ENCODE measurements around the gene EIF2S1. TPM values are rescaled to one million over a fixed set of nuclear protein-coding genes. Genes with fewer than 3 reads are reported as not detected.

The EIF2S1 gene
- total and polyA plus RNA-seq, 2 experiments from 2014 or later: 106 to 123 TPM

GRCh38 chr14:67357969-67358354 lies 2.2 kb upstream of the EIF2S1 start:
- DNase-seq (ENCODE audit: low spot score): peak; percentile 13
- H3K36me3 ChIP-seq (replicated peaks; ENCODE audit: insufficient read depth, low read depth): no peaks in the 10 kb centered on the region
- WGBS (ENCODE audit: low lambda C conversion rate, missing lambda C conversion rate): 47% methylated on average over 9 of the region's 9 CpGs
- no peak overlapping the region for H2AFZ ChIP-seq
- H3K27me3 ChIP-seq: no peaks in the 10 kb centered on the region
- TF ChIP-seq CTCF (IDR thresholded peaks at IDR 0.05; ENCODE audit: poor library complexity): no peak
- TF ChIP-seq EZH2 (IDR thresholded peaks at IDR 0.05; ENCODE audit: borderline replicate concordance): no peak
- no peak for TF ChIP-seq EZH2phosphoT487 (IDR thresholded peaks at IDR 0.05; ENCODE audit: low read depth, severe bottlenecking, unreplicated experiment)
- H4K20me1 ChIP-seq (ENCODE audit: insufficient read depth, poor library complexity, severe bottlenecking): peaks cover 12% of the 10 kb centered on the region
- peak overlapping the region; percentile 40 for H3K4me3 ChIP-seq
- no peaks in the 10 kb centered on the region for H3K9me3 ChIP-seq (ENCODE audit: low read depth)
- H3K79me2 ChIP-seq: peaks cover 86% of the 10 kb centered on the region
- H3K27ac ChIP-seq: peak overlapping the region; percentile 90
- H3K4me1 ChIP-seq (ENCODE audit: insufficient read depth): peaks cover 30% of the 10 kb centered on the region
- H3K9me2 ChIP-seq (replicated peaks; ENCODE audit: insufficient read depth): no peaks in the 10 kb centered on the region
- peak overlapping the region; percentile 90 for H3K4me2 ChIP-seq

- Histone ChIP-seq H3K4me3 (peak overlapping the region; percentile 40), H3K27ac (peak overlapping the region; percentile 90), H3K36me3 (replicated peaks; ENCODE audit: insufficient read depth, low read depth) (no peaks in the 10 kb centered on the region), H3K9me2 (replicated peaks; ENCODE audit: insufficient read depth) (no peaks in the 10 kb centered on the region), H3K4me2 (peak overlapping the region; percentile 90), H3K9me3 (ENCODE audit: low read depth) (no peaks in the 10 kb centered on the region), H3K27me3 (no peaks in the 10 kb centered on the region), H3K79me2 (peaks cover 86% of the 10 kb centered on the region), H2AFZ (peak overlapping the region; percentile 43), H3K4me1 (ENCODE audit: insufficient read depth) (peaks cover 30% of the 10 kb centered on the region), H4K20me1 (ENCODE audit: insufficient read depth, poor library complexity, severe bottlenecking) (peaks cover 12% of the 10 kb centered on the region)
- TF ChIP-seq EZH2 (IDR thresholded peaks at IDR 0.05; ENCODE audit: borderline replicate concordance): no peak
- TF ChIP-seq CTCF (IDR thresholded peaks at IDR 0.05; ENCODE audit: poor library complexity): no peak
- TF ChIP-seq EZH2phosphoT487 (IDR thresholded peaks at IDR 0.05; ENCODE audit: low read depth, severe bottlenecking, unreplicated experiment): no peak
- peak; percentile 66 for DNase-seq (ENCODE audit: low spot score)
- 2% methylated on average over 38 of the region's 38 CpGs for WGBS (ENCODE audit: low lambda C conversion rate, missing lambda C conversion rate)
Measured at GRCh38 chr14:67358924-67359774, 979 bp upstream of the EIF2S1 start.

GRCh38 chr14:67360470-67361206 lies 510 bp downstream of the EIF2S1 start:
- Histone ChIP-seq H3K79me2 (peaks cover 87% of the 10 kb centered on the region), H3K27me3 (no peaks in the 10 kb centered on the region), H3K9me3 (ENCODE audit: low read depth) (no peaks in the 10 kb centered on the region), H2AFZ (peak overlapping the region; percentile 38), H3K4me2 (peak overlapping the region; percentile 72), H3K4me1 (ENCODE audit: insufficient read depth) (peaks cover 30% of the 10 kb centered on the region), H4K20me1 (ENCODE audit: insufficient read depth, poor library complexity, severe bottlenecking) (peaks cover 8% of the 10 kb centered on the region), H3K4me3 (peak overlapping the region; percentile 48), H3K9me2 (replicated peaks; ENCODE audit: insufficient read depth) (no peaks in the 10 kb centered on the region), H3K36me3 (replicated peaks; ENCODE audit: insufficient read depth, low read depth) (no peaks in the 10 kb centered on the region), H3K27ac (peak overlapping the region; percentile 94)
- WGBS (ENCODE audit: low lambda C conversion rate, missing lambda C conversion rate): 5% methylated on average over 34 of the region's 34 CpGs
- TF ChIP-seq CTCF (IDR thresholded peaks at IDR 0.05; ENCODE audit: poor library complexity): no peak
- TF ChIP-seq EZH2 (IDR thresholded peaks at IDR 0.05; ENCODE audit: borderline replicate concordance): no peak
- TF ChIP-seq EZH2phosphoT487 (IDR thresholded peaks at IDR 0.05; ENCODE audit: low read depth, severe bottlenecking, unreplicated experiment): no peak
- no peak for DNase-seq (ENCODE audit: low spot score)
